Mesenteric fat pad (tissue), 1 donor: ENCODE data around the gene MGAT3. TPM values are rescaled to one million over a fixed set of nuclear protein-coding genes. Genes with fewer than 3 reads are reported as not detected.
A peak's percentile ranks its signal among the peaks of the same experiment; 100 is the strongest.
"Not testable (repeated sequence)": the region's sequence is repeated elsewhere in the genome, so short reads cannot be mapped to it uniquely, and the experiment has no call there.

Source experiments
- DNase-seq: peaks from one replicate; pipeline ENCODE4 v3.0.0-alpha.2; 2020; ENCODE audit warnings: low spot score
- total RNA-seq: library from RNA; stranded (reverse); fragmentation: NEBNext Ultra II Directional; extraction: Animal tissue kit (Norgen Biotek cat#: 25700); gene quantifications from one replicate; pipeline ENCODE4 v1.2.1, GENCODE V29; 2021
- donor health status: DM: yes; HTN: yes; CAD: no.

The MGAT3 gene
- total RNA-seq, 1 donor from 2014 or later, result 43.8 TPM

DNA sequence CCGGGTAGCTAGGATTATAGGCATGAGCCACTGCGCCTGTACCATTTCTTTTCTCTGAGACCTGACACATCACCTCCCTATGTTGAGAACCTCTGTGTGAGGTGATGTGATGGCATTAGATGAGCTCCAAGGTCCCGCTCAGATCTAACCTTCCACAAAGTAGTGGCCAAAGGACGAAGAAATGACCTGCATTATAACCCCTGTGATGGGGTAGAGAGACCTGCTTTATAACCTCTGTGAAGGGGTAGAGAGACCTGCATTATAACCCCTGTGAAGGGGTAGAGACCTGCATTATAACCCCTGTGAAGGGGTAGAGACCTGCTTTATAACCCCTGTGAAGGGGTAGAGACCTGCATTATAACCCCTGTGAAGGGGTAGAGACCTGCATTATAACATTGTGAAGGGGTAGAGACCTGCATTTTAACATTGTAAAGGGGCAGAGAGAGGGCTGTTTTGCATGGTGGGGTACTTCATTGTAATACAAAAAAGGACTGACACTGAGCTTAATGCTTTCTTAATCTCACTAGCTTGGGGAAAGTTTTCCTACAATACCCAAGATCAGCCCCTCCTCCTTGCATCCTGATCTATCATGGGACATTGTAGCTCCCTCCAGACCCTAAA lies 53.8 kb downstream of the MGAT3 start:
- no peak for DNase-seq

DNA sequence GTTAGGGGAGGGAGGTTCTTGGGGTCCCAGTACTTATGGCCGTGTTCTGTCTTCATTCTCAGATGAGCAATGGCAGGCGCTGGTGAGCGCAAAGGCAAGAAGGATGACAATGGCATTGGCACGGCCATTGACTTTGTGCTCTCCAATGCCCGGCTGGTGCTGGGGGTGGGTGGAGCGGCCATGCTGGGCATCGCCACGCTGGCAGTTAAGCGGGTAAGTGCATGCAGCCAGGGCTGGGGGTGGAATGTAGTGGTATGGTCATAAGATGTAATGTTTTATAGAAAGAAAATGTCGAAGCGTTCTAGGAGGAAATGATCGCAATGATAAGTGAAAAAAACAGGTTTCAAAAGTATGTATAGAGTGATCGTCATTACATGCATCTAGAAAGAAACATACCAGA lies 54.4 kb downstream of the MGAT3 start:
- no peak for DNase-seq

DNA sequence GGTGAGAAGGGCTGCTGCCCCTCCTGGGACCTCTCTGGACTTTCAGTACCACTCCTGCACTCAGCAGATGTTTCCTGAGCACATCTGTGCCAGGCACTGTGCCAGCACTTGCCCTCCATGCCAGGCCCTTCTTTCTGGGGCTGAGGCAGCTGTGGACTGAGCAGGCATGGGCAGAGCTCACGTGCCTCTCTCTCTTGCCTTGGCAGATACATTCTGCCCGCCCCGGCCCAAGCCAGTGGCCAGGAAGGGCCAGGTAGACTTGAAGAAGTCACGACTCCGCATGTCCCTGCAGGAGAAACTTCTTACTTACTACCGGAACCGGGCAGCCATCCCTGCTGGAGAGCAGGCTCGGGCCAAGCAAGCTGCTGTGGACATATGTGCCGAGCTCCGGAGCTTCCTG lies 55.2 kb downstream of the MGAT3 start:
- DNase-seq, result no peak

DNA sequence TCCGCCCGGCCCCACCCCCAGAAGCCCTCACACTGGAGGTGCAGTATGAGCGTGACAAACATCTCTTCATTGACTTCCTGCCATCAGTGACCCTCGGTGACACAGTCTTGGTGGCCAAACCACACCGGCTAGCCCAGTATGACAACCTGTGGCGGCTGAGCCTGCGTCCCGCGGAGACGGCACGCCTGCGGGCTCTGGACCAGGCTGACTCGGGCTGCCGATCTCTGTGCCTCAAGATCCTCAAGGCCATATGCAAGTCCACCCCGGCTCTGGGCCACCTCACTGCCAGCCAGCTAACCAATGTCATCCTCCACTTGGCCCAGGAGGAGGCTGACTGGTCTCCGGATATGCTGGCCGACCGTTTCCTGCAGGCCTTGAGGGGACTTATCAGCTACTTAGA lies 57.0 kb downstream of the MGAT3 start:
- no peak for DNase-seq

DNA sequence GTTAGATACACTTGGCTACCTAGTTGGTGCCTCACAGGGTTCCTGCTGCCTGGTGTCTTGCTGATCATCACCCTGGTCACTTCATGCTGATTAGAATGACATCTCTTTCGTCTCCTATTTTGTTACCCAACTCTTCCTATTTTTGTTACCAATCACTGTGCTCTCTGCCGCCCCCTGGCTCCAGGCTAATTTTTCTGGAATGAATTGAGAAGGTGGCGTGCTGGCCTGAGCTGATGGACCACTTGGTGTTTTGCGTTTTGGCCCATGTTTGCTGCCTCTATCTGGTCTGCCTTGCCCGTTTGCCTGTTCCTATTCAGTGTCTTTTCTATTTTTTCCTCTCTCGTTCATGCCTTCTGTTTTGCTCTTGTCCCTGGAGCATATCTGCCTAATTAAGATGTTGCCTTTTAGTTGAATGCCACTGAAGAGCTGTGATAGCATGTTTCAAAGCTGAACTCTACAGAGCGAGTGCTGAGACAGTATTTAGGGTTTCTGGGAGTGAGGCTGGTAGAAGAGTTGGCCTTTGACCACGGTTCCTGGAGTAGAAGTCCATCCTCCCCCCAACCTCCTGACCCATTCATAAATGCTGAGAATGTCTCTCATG lies 57.7 kb downstream of the MGAT3 start:
- DNase-seq, result no peak

DNA sequence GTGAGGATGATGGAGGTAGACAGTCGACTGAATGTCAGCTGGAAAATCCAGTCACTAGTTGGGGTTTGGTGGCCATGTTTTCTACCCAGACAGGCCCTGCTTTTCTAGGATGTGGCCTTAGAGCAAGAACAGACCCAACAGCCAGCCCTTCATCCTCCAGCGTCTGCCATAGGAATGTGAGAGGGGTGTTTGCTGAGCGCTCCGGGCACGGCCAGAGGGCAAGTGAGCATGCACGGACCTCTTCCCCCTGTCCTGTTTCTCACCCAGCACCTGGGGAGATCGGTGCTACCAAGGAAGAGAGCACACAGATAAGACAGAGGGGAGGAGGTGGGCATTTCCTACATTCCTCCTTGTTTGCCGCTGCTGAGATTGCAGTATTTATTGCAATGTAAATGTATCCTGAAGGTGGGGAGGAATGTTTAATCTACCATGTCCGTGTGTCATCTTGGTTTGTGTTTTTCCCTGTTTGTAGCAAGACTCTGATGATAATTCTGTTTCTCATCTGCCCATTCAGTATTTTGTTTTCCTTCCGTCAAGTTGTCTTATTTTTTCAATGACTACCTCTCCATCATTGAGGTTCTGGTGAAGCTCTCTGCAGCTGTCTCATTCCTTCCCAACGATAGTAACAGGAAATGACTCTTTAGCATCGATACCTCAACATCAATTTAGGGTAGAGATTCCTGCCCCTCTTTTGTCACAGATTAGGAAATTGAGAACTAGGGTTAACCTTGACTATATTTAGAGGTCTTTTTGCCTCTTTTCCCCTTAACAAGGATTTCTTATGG lies 58.6 kb downstream of the MGAT3 start:
- no peak for DNase-seq

DNA sequence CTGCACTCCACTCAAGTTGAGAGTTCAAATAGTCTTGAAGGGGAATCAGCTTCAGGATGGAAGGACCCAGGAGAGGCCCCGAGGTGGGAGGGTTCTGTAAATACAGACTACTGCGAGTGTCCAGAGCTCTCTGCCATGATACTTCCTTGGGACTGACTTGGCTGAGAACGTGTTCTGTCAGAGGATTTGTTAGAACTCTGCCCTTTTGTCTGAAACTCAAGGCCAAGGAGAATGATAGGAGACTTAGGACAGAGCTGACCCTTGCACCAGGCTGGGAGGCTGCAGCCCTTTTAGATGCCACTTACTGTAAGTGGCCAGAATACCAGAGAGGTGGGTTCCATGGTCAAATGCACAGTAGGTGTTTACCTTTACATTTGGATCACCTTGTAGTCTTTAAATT lies 60.7 kb downstream of the MGAT3 start:
- no peak for DNase-seq

DNA sequence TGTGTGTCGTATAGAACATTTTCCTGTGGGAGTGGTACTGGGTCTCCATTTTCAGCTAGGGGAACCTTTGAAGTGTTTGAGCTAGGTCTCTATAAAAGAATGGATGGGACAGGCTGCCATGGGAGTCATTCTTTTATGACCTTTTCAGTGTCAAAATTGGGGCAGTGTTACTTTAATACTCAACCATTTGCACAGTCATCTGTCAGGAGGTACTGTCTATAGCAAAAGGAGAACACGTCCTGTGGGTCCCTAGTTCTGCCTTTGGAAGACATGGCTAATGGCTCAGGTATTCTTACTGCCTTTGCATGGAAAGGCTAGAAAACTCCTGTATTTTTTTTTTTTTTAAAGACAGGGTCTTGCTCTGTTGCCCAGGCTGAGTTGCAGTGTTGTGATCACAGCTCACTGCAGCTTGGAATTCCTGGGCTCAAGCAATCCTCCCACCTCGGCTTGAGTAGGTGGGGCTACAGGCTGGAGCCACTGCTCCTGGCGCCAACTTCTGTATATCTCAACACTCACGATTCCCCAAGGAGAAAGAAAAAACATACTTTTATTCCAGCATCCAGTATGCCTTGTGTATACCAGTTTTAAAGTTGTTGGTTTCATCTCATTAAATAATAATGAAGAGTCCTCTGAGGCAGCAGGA lies 61.5 kb downstream of the MGAT3 start:
- no peak for DNase-seq

DNA sequence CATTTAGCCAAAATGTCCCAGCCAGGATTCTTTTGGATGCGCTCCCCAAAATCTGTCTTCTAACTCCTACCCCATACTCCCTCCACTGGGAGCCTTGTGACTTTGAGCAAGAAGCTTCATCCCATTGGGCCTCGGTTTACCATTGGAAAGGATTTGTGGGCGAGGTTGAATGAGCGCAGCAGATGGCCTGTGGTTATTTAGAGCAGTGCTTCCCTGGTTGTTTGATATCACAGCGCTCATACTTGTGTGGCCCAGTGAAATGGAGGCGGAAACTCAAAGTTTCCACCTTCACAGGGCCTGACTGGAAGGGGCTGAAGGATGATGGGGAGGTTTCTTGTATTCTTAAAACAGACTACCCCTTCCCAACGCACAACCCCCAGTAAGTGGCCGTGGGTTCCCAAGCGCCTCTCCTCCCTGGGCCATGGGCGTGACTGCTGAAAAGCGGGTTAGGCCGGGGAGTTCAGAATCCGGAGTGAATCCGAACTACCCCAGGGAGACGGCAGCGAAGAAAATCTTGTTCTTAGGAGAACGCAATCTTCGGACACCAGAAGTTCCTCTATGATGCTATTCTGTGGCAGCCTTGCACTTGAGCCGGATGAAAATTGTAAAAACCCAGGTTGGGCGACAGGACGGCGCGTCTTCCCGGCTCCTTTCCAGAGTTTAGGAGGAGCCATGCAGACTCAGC lies 62.3 kb downstream of the MGAT3 start:
- no peak for DNase-seq

DNA sequence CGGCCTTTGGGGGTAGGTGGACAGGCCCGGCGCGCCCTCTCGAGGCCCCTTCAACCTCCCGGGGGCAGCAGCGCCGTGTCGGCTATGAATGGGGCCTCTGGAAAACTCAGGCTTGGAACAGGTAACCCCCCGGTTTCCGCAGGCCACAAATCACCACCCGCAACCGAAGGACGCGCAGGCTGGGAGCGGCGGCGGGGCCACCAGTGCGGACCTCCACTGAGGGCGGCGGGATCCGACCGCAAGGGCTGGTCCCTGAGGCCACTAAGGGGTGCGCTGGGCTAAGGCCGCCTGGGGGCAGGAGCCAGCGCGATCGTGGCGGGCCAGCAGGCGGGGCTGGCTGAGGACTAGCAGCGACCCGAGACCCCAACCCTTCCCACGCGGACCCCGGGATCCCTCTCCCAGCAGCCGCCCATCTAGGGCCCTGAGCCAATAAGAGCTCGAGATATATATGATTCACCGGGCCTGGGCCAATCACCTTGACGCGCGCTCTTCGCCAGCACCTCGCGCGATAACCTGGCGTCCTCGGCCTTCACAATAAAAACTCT lies 62.9 kb downstream of the MGAT3 start:
- peak; percentile 99 for DNase-seq

DNA sequence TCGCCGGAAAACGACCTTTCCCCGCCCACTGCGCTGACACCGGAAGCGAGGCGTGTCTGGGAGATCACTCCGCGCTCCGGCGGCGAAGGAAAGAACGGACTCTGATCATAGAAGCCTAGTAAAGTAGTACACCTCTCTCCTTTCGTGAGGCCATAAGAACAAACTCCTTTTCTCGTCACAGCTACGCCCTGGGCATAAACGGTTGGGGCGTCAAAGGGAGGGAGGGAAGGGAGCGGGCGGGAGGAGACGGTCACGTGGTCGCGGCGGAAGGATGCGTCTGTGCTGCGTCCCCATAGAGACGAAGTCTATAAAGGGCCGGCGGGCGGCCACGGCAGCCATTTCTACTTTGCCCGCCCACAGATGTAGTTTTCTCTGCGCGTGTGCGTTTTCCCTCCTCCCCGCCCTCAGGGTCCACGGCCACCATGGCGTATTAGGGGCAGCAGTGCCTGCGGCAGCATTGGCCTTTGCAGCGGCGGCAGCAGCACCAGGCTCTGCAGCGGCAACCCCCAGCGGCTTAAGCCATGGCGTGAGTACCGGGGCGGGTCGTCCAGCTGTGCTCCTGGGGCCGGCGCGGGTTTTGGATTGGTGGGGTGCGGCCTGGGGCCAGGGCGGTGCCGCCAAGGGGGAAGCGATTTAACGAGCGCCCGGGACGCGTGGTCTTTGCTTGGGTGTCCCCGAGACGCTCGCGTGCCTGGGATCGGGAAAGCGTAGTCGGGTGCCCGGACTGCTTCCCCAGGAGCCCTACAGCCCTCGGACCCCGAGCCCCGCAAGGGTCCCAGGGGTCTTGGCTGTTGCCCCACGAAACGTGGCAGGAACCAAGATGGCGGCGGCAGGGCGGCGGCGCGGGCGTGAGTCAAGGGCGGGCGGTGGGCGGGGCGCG lies 63.7 kb downstream of the MGAT3 start, which contains the start of gene ATF4:
ATF4 (plus strand) TSS at position 337 of the 880 bp plus-strand sequence. CDS start 884 bp downstream, outside the sequence.
- DNase-seq, result peak; percentile 96

DNA sequence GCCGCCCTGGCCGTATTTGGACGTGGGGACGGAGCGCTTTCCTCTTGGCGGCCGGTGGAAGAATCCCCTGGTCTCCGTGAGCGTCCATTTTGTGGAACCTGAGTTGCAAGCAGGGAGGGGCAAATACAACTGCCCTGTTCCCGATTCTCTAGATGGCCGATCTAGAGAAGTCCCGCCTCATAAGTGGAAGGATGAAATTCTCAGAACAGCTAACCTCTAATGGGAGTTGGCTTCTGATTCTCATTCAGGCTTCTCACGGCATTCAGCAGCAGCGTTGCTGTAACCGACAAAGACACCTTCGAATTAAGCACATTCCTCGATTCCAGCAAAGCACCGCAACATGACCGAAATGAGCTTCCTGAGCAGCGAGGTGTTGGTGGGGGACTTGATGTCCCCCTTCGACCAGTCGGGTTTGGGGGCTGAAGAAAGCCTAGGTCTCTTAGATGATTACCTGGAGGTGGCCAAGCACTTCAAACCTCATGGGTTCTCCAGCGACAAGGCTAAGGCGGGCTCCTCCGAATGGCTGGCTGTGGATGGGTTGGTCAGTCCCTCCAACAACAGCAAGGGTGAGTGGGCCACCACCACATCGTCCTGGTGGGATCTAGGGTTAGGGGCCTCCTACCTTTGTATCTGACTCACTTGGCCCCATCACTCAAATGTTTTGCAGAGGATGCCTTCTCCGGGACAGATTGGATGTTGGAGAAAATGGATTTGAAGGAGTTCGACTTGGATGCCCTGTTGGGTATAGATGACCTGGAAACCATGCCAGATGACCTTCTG lies 64.5 kb downstream of the MGAT3 start:
- not testable (repeated sequence) for DNase-seq

DNA sequence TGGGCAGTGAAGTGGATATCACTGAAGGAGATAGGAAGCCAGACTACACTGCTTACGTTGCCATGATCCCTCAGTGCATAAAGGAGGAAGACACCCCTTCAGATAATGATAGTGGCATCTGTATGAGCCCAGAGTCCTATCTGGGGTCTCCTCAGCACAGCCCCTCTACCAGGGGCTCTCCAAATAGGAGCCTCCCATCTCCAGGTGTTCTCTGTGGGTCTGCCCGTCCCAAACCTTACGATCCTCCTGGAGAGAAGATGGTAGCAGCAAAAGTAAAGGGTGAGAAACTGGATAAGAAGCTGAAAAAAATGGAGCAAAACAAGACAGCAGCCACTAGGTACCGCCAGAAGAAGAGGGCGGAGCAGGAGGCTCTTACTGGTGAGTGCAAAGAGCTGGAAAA lies 65.3 kb downstream of the MGAT3 start:
- DNase-seq, result not testable (repeated sequence)

DNA sequence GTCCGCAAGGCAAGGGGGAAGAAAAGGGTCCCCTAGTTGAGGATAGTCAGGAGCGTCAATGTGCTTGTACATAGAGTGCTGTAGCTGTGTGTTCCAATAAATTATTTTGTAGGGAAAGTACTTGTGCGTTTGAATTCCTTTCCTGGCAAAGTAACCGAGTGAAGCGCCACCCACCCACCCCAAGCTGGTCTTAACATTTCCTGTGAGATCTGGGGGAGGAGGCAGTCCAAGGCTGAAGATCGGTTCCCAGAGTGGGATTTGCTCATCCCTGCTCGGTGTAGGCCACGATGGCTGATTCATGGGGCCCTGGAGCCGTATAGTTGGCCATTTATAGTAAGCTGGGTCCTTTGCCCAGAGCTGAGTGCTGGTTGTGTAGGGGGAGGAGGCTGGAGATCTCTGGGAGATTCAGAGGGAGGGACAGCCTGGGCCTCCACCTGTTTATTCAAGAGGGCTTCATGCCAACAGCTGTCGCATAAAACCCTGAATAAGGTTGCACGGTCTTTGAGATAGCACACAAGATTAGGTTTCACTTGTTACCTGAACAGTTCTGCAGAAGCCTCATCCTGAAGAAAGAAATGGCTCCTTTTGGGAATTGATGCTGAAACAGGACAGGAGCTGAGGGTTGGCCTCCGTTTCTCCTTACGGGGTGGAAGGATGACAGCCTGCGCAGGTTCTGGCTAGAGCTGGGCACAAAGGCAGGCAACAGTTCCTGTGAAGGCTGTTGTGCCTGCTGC lies 65.9 kb downstream of the MGAT3 start:
- DNase-seq, result no peak

DNA sequence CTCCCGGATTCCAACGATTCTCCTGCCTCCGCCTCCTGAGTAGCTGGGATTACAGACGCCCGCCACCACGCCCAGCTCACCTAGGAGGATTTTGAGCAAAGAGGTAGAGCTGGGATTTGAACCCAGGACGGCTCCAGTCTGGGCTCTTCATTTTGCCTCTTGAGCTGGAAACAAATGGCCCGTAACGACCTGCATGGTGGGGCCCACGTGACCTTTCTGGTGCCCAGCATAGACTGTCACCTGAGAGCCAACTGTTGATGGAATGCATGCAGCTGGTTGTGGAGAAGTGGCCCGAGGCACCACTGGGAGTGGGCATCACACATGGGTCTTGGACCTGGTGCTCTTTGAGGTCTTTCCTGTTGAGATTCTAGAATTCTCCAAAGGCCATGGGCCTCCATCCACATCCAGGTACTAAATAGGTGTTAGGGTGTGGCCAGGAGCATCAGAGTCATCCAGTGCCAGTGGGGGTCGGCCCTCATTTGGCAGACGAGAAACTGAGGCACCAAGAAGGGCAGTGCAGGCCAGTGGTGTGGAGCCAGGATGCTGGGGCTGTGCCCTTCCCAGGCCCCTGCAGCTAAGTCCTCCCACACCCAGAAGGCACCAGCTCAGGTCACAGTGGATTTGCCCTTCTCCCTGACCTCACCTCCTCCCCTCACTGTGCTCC lies 67.4 kb downstream of the MGAT3 start:
- no peak for DNase-seq

DNA sequence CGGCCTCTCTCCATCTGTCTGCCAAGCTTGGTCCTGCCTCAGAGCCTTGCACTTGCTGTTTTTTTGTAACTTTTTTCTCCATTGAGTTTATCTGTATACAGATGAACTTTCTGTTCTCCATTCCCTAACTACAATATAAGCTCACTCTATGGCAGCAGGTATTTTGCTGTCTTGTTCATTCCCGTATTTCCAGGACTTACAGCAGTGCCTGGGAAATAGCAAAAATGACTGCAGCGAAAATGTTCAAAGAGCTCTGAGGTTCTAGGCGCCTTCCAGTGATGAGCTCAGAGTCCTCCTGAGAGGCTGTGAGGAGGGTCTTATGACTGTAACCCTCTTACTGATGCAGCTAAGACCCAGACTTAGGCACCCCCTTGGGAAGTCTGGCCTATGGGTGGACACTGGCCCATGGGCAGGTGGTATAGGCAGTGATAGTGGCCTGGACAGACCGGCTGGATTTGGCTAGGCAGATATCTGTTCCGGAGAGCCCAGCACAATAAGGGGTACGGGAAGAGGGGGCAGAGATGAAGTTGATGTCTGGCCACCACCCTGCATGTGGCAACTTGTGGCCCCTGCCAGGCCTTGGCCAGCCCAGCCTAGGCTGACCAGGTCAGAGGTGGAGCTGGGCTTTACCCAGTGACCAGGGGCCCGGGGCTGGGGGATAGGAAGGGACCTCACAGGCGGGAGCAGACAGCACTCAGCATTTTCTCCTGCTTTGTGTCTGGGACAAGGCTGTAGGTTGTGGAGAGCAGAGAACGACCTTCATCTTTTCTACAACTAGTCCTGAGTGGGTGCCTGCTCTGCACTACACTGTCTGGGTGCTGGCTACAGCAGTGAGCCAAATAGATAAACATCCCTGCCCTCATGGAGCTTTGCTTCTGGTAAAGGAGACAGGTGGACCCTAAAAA lies 68.2 kb downstream of the MGAT3 start:
- DNase-seq, result no peak

DNA sequence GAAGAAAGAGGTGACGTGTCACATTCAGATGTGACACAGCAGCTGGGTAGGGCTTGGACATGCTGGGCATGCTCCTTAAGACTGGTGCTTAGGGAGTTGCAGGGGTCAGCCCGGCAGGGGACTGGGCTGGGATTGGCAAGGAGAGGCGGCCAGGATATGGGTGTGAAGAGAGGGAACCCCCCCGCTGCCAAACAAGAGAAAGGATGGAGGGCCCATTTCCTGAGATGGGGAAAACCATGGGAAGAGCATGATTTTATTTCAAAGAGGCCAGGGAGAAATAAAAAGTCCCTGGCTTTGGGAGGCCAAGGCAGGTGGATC lies 68.8 kb downstream of the MGAT3 start:
- DNase-seq, result no peak
